Mesendoderm (in vitro differentiated cells): ENCODE data around the gene CDCA3.
A peak's percentile ranks its signal among the peaks of the same experiment; 100 is the strongest.
"Not testable (repeated sequence)": the region's sequence is repeated elsewhere in the genome, so short reads cannot be mapped to it uniquely, and the experiment has no call there.

Experiments
- DNase-seq: peaks from one replicate; pipeline ENCODE4 v3.0.0; 2013
- H2AK5ac ChIP-seq: 2 replicates; pipeline ENCODE4 v1.6.1; 2013; ENCODE audit warnings: low read length, inconsistent platforms
- H2BK120ac ChIP-seq: 2 replicates; pipeline ENCODE4 v1.6.1; 2013; ENCODE audit warnings: low read depth, mild to moderate bottlenecking, low read length, moderate library complexity, mixed read lengths
- H2BK15ac ChIP-seq: replicated peaks from 2 replicates; pipeline ENCODE4 v1.6.1; 2013; ENCODE audit warnings: low read depth, mild to moderate bottlenecking, moderate library complexity
- H2BK5ac ChIP-seq: 2 replicates; pipeline ENCODE4 v1.6.1; 2013; ENCODE audit warnings: low read length, inconsistent platforms
- H3K18ac ChIP-seq: 2 replicates; pipeline ENCODE4 v1.6.1; 2013; ENCODE audit warnings: mild to moderate bottlenecking, low read length, mixed read lengths
- H3K23ac ChIP-seq: one replicate; pipeline ENCODE4 v1.6.1; 2013; ENCODE audit warnings: low read length
- H3K27ac ChIP-seq: 2 replicates; pipeline ENCODE4 v1.5.1; 2013; ENCODE audit warnings: low read depth, mild to moderate bottlenecking, inconsistent platforms, low read length, moderate library complexity
- H3K27me3 ChIP-seq: 2 replicates; pipeline ENCODE4 v1.6.1; 2013; ENCODE audit warnings: low read length, control low read depth, mild to moderate bottlenecking, inconsistent platforms; ENCODE audit not compliant: insufficient read depth, poor library complexity
- H3K36me3 ChIP-seq: 2 replicates; pipeline ENCODE4 v1.6.1; 2013; ENCODE audit warnings: low read length, inconsistent platforms; ENCODE audit not compliant: control insufficient read depth, insufficient read depth
- H3K4ac ChIP-seq: one replicate; pipeline ENCODE4 v1.6.1; 2013; ENCODE audit warnings: low read depth, mild to moderate bottlenecking, low read length, moderate library complexity
- H3K4me1 ChIP-seq: 2 replicates; pipeline ENCODE4 v1.6.1; 2013; ENCODE audit warnings: low read depth, low read length, inconsistent platforms; ENCODE audit not compliant: control insufficient read depth
- H3K4me2 ChIP-seq: 2 replicates; pipeline ENCODE4 v1.6.1; 2013; ENCODE audit warnings: low read length
- H3K4me3 ChIP-seq: 2 replicates; pipeline ENCODE4 v1.5.1; 2013; ENCODE audit warnings: mild to moderate bottlenecking, low read length
- H3K56ac ChIP-seq: one replicate; pipeline ENCODE4 v1.6.1; 2013; ENCODE audit warnings: low read length
- H3K79me1 ChIP-seq: 2 replicates; pipeline ENCODE4 v1.6.1; 2013; ENCODE audit warnings: low read length, inconsistent platforms
- H3K79me2 ChIP-seq: 2 replicates; pipeline ENCODE4 v1.6.1; 2013; ENCODE audit warnings: mild to moderate bottlenecking, low read length; ENCODE audit not compliant: control insufficient read depth, insufficient read depth
- H3K9ac ChIP-seq: 2 replicates; pipeline ENCODE4 v1.6.1; 2013; ENCODE audit warnings: low read length, inconsistent platforms
- H4K5ac ChIP-seq: one replicate; pipeline ENCODE4 v1.6.1; 2013; ENCODE audit warnings: low read length
- H4K8ac ChIP-seq: one replicate; pipeline ENCODE4 v1.6.1; 2013; ENCODE audit warnings: low read depth, mild to moderate bottlenecking, control low read depth, low read length, moderate library complexity
- WGBS: extraction: QIAGEN DNeasy Blood & Tissue Kit; methylation state at CpG from one replicate; pipeline ENCODE4 v1.1.7; 2013; ENCODE audit warnings: low lambda C conversion rate, missing lambda C conversion rate; ENCODE audit not compliant: insufficient coverage; ENCODE audit errors: extremely low coverage; 5-methylcytosine and 5-hydroxymethylcytosine counted together

CDCA3 gene

DNA sequence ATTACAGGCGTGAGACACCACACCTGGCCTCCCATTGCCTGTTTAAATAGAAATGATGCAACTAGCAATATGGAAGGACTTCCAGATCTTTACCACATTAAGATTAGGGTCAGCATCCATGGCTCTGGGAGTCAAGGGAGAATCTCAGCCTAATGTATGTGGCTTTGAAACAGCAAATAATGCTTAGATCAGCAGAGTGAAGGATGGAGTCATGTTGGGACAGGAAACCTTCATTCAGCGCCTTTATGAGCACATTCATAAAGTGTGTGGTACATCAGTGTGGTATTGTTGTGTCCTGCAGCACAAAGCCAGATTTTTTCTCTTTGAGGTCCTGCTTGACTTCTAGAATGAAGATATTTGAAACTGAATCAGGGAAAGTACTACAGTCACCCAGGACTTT is 37.3 kb upstream of the CDCA3 start:
- Histone ChIP-seq H3K27ac (no peak overlapping the region), H3K4me1 (peaks cover 4% of the 10 kb centered on the region), H3K4me2 (no peak overlapping the region), H3K18ac (no peak overlapping the region), H3K4ac (no peak overlapping the region), H3K4me3 (no peak overlapping the region), H4K5ac (no peak overlapping the region), H3K79me2 (no peaks in the 10 kb centered on the region), H2BK5ac (no peak overlapping the region), H4K8ac (no peak overlapping the region), H3K27me3 (no peaks in the 10 kb centered on the region), H3K23ac (no peak overlapping the region), H2BK120ac (peak overlapping the region; percentile 8), H3K36me3 (no peaks in the 10 kb centered on the region), H3K9ac (no peak overlapping the region), H2BK15ac (no peak overlapping the region), H2AK5ac (no peak overlapping the region), H3K79me1 (no peaks in the 10 kb centered on the region), H3K56ac (no peak overlapping the region)
- no peak for DNase-seq
- no CpG with 5 or more reads among the region's 2 CpGs for WGBS

DNA sequence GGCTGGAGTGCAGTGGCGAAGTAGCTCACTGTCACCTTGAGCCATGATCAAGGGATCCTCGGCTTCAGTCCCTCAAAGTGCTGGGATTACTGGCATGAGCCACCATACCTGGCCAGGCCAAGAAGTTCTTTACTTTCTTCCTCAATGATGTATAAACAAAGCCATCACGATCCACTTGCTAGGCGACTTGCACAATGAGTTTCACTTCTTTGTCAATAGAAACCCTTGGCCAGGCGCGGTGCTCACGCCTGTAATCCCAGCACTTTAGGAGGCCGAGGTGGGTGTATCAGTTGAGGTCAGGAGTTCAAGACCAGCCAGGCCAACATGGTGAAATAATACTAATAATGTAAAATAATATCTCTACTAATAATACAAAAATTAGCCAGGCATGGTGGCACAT is 36.4 kb upstream of the CDCA3 start:
- Histone ChIP-seq H3K27me3 (no peaks in the 10 kb centered on the region), H3K18ac (no peak overlapping the region), H3K79me1 (no peaks in the 10 kb centered on the region), H3K9ac (no peak overlapping the region), H2BK120ac (no peak overlapping the region), H3K56ac (peak overlapping the region; percentile 77), H2AK5ac (peak overlapping the region; percentile 71), H2BK5ac (peak overlapping the region; percentile 92), H4K5ac (no peak overlapping the region), H4K8ac (no peak overlapping the region), H2BK15ac (no peak overlapping the region), H3K27ac (peak overlapping the region; percentile 23), H3K4me1 (peaks cover 4% of the 10 kb centered on the region), H3K4me2 (no peak overlapping the region), H3K36me3 (no peaks in the 10 kb centered on the region), H3K23ac (no peak overlapping the region), H3K79me2 (no peaks in the 10 kb centered on the region), H3K4ac (peak overlapping the region; percentile 77), H3K4me3 (no peak overlapping the region)
- no CpG with 5 or more reads among the region's 8 CpGs for WGBS
- no peak for DNase-seq

GRCh38 chr12:6886206-6886999 is 35.3 kb upstream of the CDCA3 start:
- peak overlapping the region; percentile 77 for H3K27ac ChIP-seq
- not testable (repeated sequence) for H3K9ac ChIP-seq, H3K4me1 ChIP-seq, H3K79me1 ChIP-seq, H4K8ac ChIP-seq, H2BK120ac ChIP-seq, H4K5ac ChIP-seq, H3K27me3 ChIP-seq, H3K36me3 ChIP-seq, H2BK5ac ChIP-seq, H2AK5ac ChIP-seq, H3K79me2 ChIP-seq, H3K4me3 ChIP-seq, H3K23ac ChIP-seq, H2BK15ac ChIP-seq, H3K4me2 ChIP-seq
- H3K56ac ChIP-seq, result peak overlapping the region; percentile 63
- H3K18ac ChIP-seq, result peak overlapping the region; percentile 81
- WGBS, result no CpG with 5 or more reads among the region's 15 CpGs
- H3K4ac ChIP-seq, result peak overlapping the region; percentile 20
- DNase-seq, result peak; percentile 83

DNA sequence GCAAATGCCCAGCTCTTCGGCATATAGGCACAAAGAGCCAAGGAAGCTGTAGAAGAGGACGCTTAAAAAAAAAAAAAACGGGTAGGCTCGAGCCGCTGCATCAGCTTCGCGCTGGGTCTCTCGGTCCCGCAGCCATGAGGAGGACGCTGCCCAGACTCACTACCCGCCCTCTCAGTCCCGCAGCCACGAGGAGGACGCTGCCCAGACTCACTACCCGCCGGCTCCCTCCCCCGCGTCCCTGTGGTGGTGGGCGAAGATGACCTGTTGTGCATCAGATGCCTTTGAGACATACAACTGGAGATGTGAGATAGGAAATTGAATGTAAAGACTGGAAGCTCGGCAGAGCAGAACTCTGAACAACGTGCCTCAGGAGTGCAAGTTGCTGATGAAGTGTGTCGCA is 33.5 kb upstream of the CDCA3 start:
- Histone ChIP-seq H3K18ac (no peak overlapping the region), H3K79me2 (no peaks in the 10 kb centered on the region), H3K4ac (no peak overlapping the region), H3K23ac (no peak overlapping the region), H3K56ac (peak overlapping the region; percentile 66), H3K79me1 (no peaks in the 10 kb centered on the region), H2BK15ac (no peak overlapping the region), H2BK5ac (no peak overlapping the region), H3K27ac (no peak overlapping the region), H3K27me3 (no peaks in the 10 kb centered on the region), H3K4me3 (no peak overlapping the region), H3K4me1 (no peaks in the 10 kb centered on the region), H3K36me3 (no peaks in the 10 kb centered on the region), H3K9ac (no peak overlapping the region), H2BK120ac (no peak overlapping the region), H4K8ac (no peak overlapping the region), H4K5ac (no peak overlapping the region), H3K4me2 (no peak overlapping the region), H2AK5ac (no peak overlapping the region)
- no peak for DNase-seq
- WGBS, result no CpG with 5 or more reads among the region's 22 CpGs

- Histone ChIP-seq H3K23ac (no peak overlapping the region), H3K4ac (no peak overlapping the region), H3K27me3 (no peaks in the 10 kb centered on the region), H3K79me2 (no peaks in the 10 kb centered on the region), H3K9ac (no peak overlapping the region), H3K4me3 (no peak overlapping the region), H2AK5ac (peak overlapping the region; percentile 33), H2BK15ac (no peak overlapping the region), H3K56ac (peak overlapping the region; percentile 17), H3K79me1 (no peaks in the 10 kb centered on the region), H3K36me3 (no peaks in the 10 kb centered on the region), H2BK120ac (no peak overlapping the region), H4K5ac (no peak overlapping the region), H3K18ac (no peak overlapping the region), H2BK5ac (peak overlapping the region; percentile 39), H4K8ac (no peak overlapping the region), H3K27ac (no peak overlapping the region), H3K4me2 (no peak overlapping the region), H3K4me1 (no peaks in the 10 kb centered on the region)
- DNase-seq, result no peak
- WGBS, result no CpG with 5 or more reads among the region's 11 CpGs
Observed at GRCh38 chr12:6883683-6884082, 32.6 kb upstream of the CDCA3 start.

DNA sequence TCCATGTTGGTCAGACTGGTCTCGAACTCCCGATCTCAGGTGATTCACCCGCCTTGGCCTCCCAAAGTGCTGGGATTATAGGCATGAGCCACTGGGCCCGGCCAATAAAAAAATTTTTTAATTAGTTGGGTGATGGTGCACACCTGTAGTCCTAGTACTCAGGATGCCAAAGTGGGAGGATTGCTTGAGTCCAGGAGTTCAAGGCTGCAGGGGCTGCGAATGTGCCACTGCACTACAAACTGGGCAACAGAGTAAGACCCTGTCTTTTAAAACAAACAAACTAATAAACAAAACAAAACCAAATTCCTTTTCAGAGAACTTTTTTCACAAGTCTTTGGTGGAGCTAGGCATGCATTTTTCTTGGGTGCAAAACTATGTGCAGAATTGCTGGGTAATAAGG is 32.2 kb upstream of the CDCA3 start:
- no peak overlapping the region for H3K27ac ChIP-seq
- H3K36me3 ChIP-seq, result no peaks in the 10 kb centered on the region
- no peak overlapping the region for H4K5ac ChIP-seq
- no peaks in the 10 kb centered on the region for H3K79me2 ChIP-seq
- H3K9ac ChIP-seq, result no peak overlapping the region
- H4K8ac ChIP-seq, result no peak overlapping the region
- no peak overlapping the region for H3K18ac ChIP-seq
- H3K4me1 ChIP-seq, result no peaks in the 10 kb centered on the region
- H3K23ac ChIP-seq, result no peak overlapping the region
- WGBS, result no CpG with 5 or more reads among the region's 5 CpGs
- H2BK5ac ChIP-seq, result no peak overlapping the region
- H3K56ac ChIP-seq, result no peak overlapping the region
- H3K79me1 ChIP-seq, result no peaks in the 10 kb centered on the region
- no peak overlapping the region for H3K4me2 ChIP-seq
- no peak for DNase-seq
- no peak overlapping the region for H2BK15ac ChIP-seq
- H3K4ac ChIP-seq, result no peak overlapping the region
- no peak overlapping the region for H2BK120ac ChIP-seq
- H3K4me3 ChIP-seq, result no peak overlapping the region
- H2AK5ac ChIP-seq, result no peak overlapping the region
- H3K27me3 ChIP-seq, result no peaks in the 10 kb centered on the region
